ENCODE data around the gene MISP. TPM values are rescaled to one million over a fixed set of nuclear protein-coding genes. Genes with fewer than 3 reads are reported as not detected.
A peak's percentile ranks its signal among the peaks of the same experiment; 100 is the strongest.

The MISP gene
- total and polyA plus RNA-seq, 9 of the 15 experiments (the other 6 are each of a cell fraction or from before 2014, with no cell fraction given) = 0.04 to 0.29 (median 0.05) TPM; not detected in 5

- TF ChIP-seq REST (IDR thresholded peaks at IDR 0.05; ENCODE audit: borderline replicate concordance) (0 out of 2 replicates have a peak, but pooled peaks have one; percentile 18), REST (CRISPR knock-in tag; IDR thresholded peaks at IDR 0.05; ENCODE audit: low read depth) (no peak), JUND (IDR thresholded peaks at IDR 0.05; ENCODE audit: borderline replicate concordance, low read depth, low read length) (peak; percentile 72), JUND (tag; IDR thresholded peaks at IDR 0.05; ENCODE audit: borderline replicate concordance, low read depth, low read length) (peak; percentile 50; the same call in 1 of the 3 replicates), HMBOX1 (IDR thresholded peaks at IDR 0.05) (no peak), BRCA1 (IDR thresholded peaks at IDR 0.05) (no peak), BRCA1 (CRISPR knock-in tag; IDR thresholded peaks at IDR 0.05) (no peak)
Measured at GRCh38 chr19:788983-789700, 38.2 kb downstream of the MISP start (continued).
